B cell (primary cell): ENCODE measurements around the gene PHKG1. TPM values are rescaled to one million over a fixed set of nuclear protein-coding genes. Genes with fewer than 3 reads are reported as not detected.
"Not testable (repeated sequence)": the region's sequence is repeated elsewhere in the genome, so short reads cannot be mapped to it uniquely, and the experiment has no call there.

Source experiments
- ATAC-seq: fragments of 200-7000 bp; cut with Tn5 transposase; one replicate; pipeline ENCODE4 v1.10.0; 2021; ENCODE audit warnings: low read depth, mild to moderate bottlenecking, moderate number of reproducible peaks, moderate library complexity
- CTCF ChIA-PET: fragments of 350-600 bp; sonication (Branson Sonifier 250); formaldehyde crosslinking; loops from one replicate; lab custom pipeline; 2021; ENCODE audit warnings: antibody characterized with exemption, inconsistent platforms; lab: Charles Lee
- POLR2A ChIA-PET: fragments of 350-600 bp; sonication (Branson Sonifier 250); formaldehyde crosslinking; loops from one replicate; lab custom pipeline; 2021; ENCODE audit warnings: antibody characterized with exemption; lab: Charles Lee
- DNase-seq: peaks from one replicate; pipeline ENCODE4 v3.0.0; 2013
- H2AFZ ChIP-seq: 2 replicates; pipeline ENCODE4 v1.6.1; 2012; ENCODE audit warnings: mild to moderate bottlenecking, low read depth, low read length; ENCODE audit not compliant: insufficient read depth, poor library complexity, severe bottlenecking
- H3K27ac ChIP-seq, 2 donors: 1 replicate in 1 of 2; 2 replicates in 1 of 2; pipeline ENCODE4 v1.5.1; 2012 to 2013; ENCODE audit warnings: low read length in 2 of 2, mild to moderate bottlenecking in 2 of 2, moderate library complexity in 1 of 2
- H3K27me3 ChIP-seq, 4 experiments: fragments of 200-600 bp in 1 of 4; sonication (generic) in 1 of 4; replicated peaks in 1 of 4; 1 replicate in 2 of 4; 2 replicates in 2 of 4; pipeline versions ENCODE4 v1.6.1 to v1.7.0; 2013 to 2016; ENCODE audit warnings: low read length in 3 of 4, mild to moderate bottlenecking in 2 of 4, mixed read lengths in 1 of 4, moderate library complexity in 1 of 4; ENCODE audit not compliant: insufficient read depth in 4 of 4, control insufficient read depth in 3 of 4; ENCODE audit errors: control extremely low read depth in 1 of 4
- H3K36me3 ChIP-seq, 2 experiments: replicated peaks in 1 of 2; 1 replicate in 1 of 2; 2 replicates in 1 of 2; pipeline versions ENCODE4 v1.6.1 to v1.7.1; 2013; ENCODE audit warnings: low read length in 1 of 2; ENCODE audit not compliant: insufficient read depth in 2 of 2, control insufficient read depth in 1 of 2; ENCODE audit errors: control extremely low read depth in 1 of 2, extremely low read depth in 1 of 2
- H3K4me1 ChIP-seq, 2 donors: fragments of 200-600 bp in 1 of 2; sonication (generic) in 1 of 2; 1 replicate in 1 of 2; 2 replicates in 1 of 2; pipeline versions ENCODE4 v1.5.1 to v1.6.1; 2013 to 2017; ENCODE audit warnings: low read length in 2 of 2; ENCODE audit not compliant: control insufficient read depth in 2 of 2, insufficient read depth in 2 of 2
- H3K4me2 ChIP-seq: replicated peaks from 2 replicates; pipeline ENCODE3; 2012; ENCODE audit warnings: mild to moderate bottlenecking, low read depth, low read length; ENCODE audit not compliant: poor library complexity, severe bottlenecking
- H3K4me3 ChIP-seq, 5 experiments: fragments of 200-600 bp in 1 of 5; sonication (generic) in 1 of 5; 1 replicate in 3 of 5; 2 replicates in 2 of 5; pipeline versions ENCODE4 v1.5.1 to v1.7.0; 2011 to 2016; ENCODE audit warnings: low read length in 4 of 5, mild to moderate bottlenecking in 4 of 5, low read depth in 2 of 5, control low read depth in 1 of 5, moderate library complexity in 1 of 5; ENCODE audit not compliant: insufficient read depth in 1 of 5; ENCODE audit errors: control extremely low read depth in 1 of 5, extremely low read depth in 1 of 5
- H3K79me2 ChIP-seq: fragments of 200-600 bp; sonication (generic); one replicate; pipeline ENCODE4 v1.6.0; 2016; ENCODE audit warnings: low read length; ENCODE audit not compliant: control insufficient read depth, insufficient read depth
- H3K9ac ChIP-seq: fragments of 200-600 bp; sonication (generic); 2 replicates; pipeline ENCODE4 v1.6.1; 2017; ENCODE audit warnings: mild to moderate bottlenecking, low read length, moderate library complexity
- H3K9me3 ChIP-seq, 3 donors: one replicate each; pipeline versions ENCODE4 v1.6.1 to v1.7.1; 2013; ENCODE audit warnings: low read length in 2 of 3; ENCODE audit not compliant: control insufficient read depth in 2 of 3, insufficient read depth in 1 of 3; ENCODE audit errors: control extremely low read depth in 1 of 3
- H4K20me1 ChIP-seq: 2 replicates; pipeline ENCODE4 v1.6.0; 2012; ENCODE audit warnings: mild to moderate bottlenecking, low read length; ENCODE audit not compliant: insufficient read depth, control insufficient read depth, poor library complexity, severe bottlenecking
- H3K27ac Mint-ChIP-seq: one replicate; pipeline ENCODE4 v1.8.0; 2021; ENCODE audit warnings: mixed read lengths
- H3K27me3 Mint-ChIP-seq: one replicate; pipeline ENCODE4 v1.8.0; 2021; ENCODE audit warnings: mixed read lengths
- H3K4me1 Mint-ChIP-seq: one replicate; pipeline ENCODE4 v1.8.0; 2021; ENCODE audit warnings: mixed read lengths
- H3K4me3 Mint-ChIP-seq: one replicate; pipeline ENCODE4 v1.8.0; 2021; ENCODE audit warnings: mixed read lengths
- H3K9me3 Mint-ChIP-seq: one replicate; pipeline ENCODE4 v1.8.0; 2022; ENCODE audit warnings: mixed read lengths; ENCODE audit not compliant: insufficient read depth
- EZH2 ChIP-seq: IDR thresholded peaks from 2 replicates; pipeline ENCODE4 v1.6.1; 2012; ENCODE audit warnings: borderline replicate concordance, low read depth, mild to moderate bottlenecking, moderate library complexity, low read length; ENCODE audit not compliant: insufficient read depth, poor library complexity, severe bottlenecking
- WGBS: methylation state at CpG from one replicate; pipeline ENCODE4 v1.1.5; 2013; ENCODE audit warnings: missing lambda C conversion rate; ENCODE audit not compliant: insufficient coverage; 5-methylcytosine and 5-hydroxymethylcytosine counted together
- intact Hi-C: fragments of 100-400 bp; cut with micrococcal nuclease; formaldehyde crosslinking; loops from one replicate; pipeline ENCODE4 v1.10.0; 2022
- polyA plus RNA-seq: library from polyadenylated mRNA; depleted of rRNA; stranded (reverse); fragments of >200 nt; gene quantifications from 2 replicates; pipeline ENCODE4 v1.2.3, GENCODE V29; 2012
- total RNA-seq, 2 donors: library from RNA; stranded (reverse); fragments of 120-200 nt in 1 of 2; gene quantifications; 1 replicate in 1 of 2; 2 replicates in 1 of 2; pipeline versions ENCODE4 v1.2.3 to v1.2.4, GENCODE V29; 2013 to 2022
- TF ChIP-seq, protein P1 (sequence below): fragments of 200-600 bp; IDR thresholded peaks from one replicate; pipeline ENCODE4 v1.8.0; 2022; ENCODE audit warnings: antibody characterized with exemption, mild to moderate bottlenecking

Gene PHKG1
- total and polyA plus RNA-seq, 2 donors (not counting 1 experiment from before 2014, with no cell fraction given), result 1.9 to 4.0 TPM

DNA sequence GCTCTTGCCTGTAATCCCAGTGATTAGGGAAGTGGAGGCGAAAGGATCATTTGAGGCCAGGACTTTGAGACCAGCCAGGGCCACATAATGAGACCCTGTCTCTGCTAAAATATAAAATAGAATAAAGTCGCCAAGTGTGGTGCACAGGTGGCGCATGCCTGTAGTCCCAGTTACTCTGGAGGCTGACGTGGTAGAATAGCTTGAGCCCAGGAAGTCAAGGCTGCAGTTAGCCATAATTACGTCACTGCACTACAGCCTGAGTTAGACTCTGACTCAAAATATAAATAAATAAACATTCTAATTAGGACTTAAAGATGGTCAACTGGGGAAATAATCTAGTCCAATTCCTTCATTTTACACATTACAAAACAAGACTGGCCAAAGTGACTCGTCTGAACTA lies 12.8 kb upstream of the PHKG1 start:
- TF ChIP-seq EZH2, result no peak
- TF ChIP-seq, protein P1, sequence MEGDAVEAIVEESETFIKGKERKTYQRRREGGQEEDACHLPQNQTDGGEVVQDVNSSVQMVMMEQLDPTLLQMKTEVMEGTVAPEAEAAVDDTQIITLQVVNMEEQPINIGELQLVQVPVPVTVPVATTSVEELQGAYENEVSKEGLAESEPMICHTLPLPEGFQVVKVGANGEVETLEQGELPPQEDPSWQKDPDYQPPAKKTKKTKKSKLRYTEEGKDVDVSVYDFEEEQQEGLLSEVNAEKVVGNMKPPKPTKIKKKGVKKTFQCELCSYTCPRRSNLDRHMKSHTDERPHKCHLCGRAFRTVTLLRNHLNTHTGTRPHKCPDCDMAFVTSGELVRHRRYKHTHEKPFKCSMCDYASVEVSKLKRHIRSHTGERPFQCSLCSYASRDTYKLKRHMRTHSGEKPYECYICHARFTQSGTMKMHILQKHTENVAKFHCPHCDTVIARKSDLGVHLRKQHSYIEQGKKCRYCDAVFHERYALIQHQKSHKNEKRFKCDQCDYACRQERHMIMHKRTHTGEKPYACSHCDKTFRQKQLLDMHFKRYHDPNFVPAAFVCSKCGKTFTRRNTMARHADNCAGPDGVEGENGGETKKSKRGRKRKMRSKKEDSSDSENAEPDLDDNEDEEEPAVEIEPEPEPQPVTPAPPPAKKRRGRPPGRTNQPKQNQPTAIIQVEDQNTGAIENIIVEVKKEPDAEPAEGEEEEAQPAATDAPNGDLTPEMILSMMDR, result no peak
- Mint-ChIP-seq H3K4me1 (peaks cover 36% of the 10 kb centered on the region), H3K9me3 (no peaks in the 10 kb centered on the region), H3K27me3 (peaks cover 3% of the 10 kb centered on the region), H3K4me3 (peak overlapping the region; percentile 99), H3K27ac (peak overlapping the region; percentile 98)
- Histone ChIP-seq H3K27ac (peak overlapping the region; percentile 77 to 89), H3K79me2 (peaks cover 29% of the 10 kb centered on the region), H3K4me3 (peak overlapping the region; percentile 75 to 99 (median 87)), H4K20me1 (peaks cover 6% of the 10 kb centered on the region), H3K4me2 (peak overlapping the region; percentile 85), H3K9me3 (peaks cover 0 to 6% (median 0%) of the 10 kb centered on the region in 3 donors), H3K36me3 (peaks cover 13 to 34% of the 10 kb centered on the region in 2 experiments), H3K9ac (peak overlapping the region; percentile 84), H3K4me1 (peaks cover 17 to 22% of the 10 kb centered on the region in 2 donors), H2AFZ (peak overlapping the region; percentile 86), H3K27me3 (peaks cover 0 to 3% (median 0%) of the 10 kb centered on the region in 4 experiments)
- DNase-seq (peak; percentile 44), ATAC-seq (no peak)
- POLR2A ChIA-PET, result interaction anchor here (1.0 to 1.5 kb wide), 2 partner anchors 41 to 739 kb away, joined by 3 to 7 read pairs; no protein-coding TSS in a partner anchor
- 57% methylated on average over 2 of the region's 6 CpGs for WGBS
- intact Hi-C loops, result no loop called here
- CTCF ChIA-PET, result interaction anchor here (0.8 to 1.1 kb wide), 2 partner anchors 31 to 739 kb away, joined by 3 read pairs; no protein-coding TSS in a partner anchor

DNA sequence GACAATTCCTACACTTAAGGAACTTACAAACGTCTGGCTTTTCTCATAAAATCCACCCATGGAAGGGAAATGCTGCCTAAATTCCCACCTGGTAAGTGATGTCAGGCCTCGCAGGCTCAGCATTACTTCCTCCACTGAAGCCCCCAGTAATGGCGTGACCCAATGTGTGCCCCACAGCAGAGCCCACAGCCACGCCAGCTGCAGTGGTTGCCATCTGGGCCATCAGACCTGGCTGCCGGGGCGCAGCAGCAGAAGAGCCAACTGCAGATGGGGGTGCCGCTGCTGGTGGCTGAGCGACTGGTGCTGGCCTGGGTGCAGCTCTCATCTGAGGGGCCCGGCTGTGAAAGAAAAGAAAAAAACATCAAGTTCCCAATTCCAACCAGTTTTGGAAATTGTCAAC lies 11.4 kb upstream of the PHKG1 start:
- Histone ChIP-seq H3K79me2 (peaks cover 29% of the 10 kb centered on the region), H3K36me3 (peaks cover 18 to 47% of the 10 kb centered on the region in 2 experiments), H3K4me1 (peaks cover 17 to 22% of the 10 kb centered on the region in 2 donors)
- H3K4me2 ChIP-seq, POLR2A ChIA-PET, ATAC-seq, H4K20me1 ChIP-seq, H3K9ac ChIP-seq, H3K4me3 Mint-ChIP-seq, H3K4me3 ChIP-seq, DNase-seq, H3K9me3 Mint-ChIP-seq, CTCF ChIA-PET, H3K27ac Mint-ChIP-seq, H3K27me3 Mint-ChIP-seq, intact Hi-C loops, H3K27ac ChIP-seq, H3K9me3 ChIP-seq, H3K27me3 ChIP-seq, H2AFZ ChIP-seq: not testable (repeated sequence)
- peaks cover 36% of the 10 kb centered on the region for H3K4me1 Mint-ChIP-seq
- WGBS, result 97% methylated on average over 9 of the region's 9 CpGs
